Measurements from ENCODE around the gene MOG.

Gene MOG

DNA sequence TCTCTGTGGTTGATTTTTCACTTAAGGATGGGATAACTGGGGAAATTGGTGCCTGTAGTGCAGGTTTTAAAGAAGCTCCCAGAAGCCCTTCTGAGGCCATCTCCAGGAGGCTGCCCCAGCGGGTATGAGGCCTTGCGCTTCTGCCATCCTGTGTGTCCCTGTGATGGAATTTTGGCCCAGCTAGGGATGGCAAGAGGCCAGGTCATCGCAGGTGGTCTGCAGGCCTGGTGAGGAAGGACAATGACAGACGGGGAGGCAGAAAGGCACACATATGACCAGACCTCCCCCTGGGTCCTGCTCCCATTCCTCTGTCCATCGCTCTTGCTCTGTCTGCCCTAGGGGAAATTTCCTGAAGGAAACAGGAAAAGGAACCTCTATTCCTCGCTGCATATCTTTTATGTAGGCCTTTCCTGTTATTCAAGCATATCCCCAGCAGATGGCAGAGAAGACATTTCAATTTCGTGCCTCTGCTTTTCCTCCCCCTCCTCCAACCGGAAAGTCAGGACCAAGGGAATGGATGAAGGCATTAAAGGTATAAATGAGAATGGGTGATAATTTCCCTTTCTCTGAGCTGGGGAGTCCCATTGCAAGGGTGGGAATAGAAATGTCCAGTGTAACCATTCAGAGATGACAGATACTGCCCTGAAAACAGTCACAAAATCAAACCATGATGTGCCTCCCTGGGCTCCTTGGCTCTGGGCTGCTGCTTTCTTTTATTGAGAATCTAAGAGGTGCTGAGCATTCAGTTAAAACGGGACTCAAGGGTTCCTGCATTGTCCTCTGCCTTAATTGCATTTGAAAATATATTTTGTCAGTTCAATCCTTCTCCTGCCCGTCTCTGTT is 48.7 kb downstream of the MOG start:
- TF ChIP-seq, protein P1, sequence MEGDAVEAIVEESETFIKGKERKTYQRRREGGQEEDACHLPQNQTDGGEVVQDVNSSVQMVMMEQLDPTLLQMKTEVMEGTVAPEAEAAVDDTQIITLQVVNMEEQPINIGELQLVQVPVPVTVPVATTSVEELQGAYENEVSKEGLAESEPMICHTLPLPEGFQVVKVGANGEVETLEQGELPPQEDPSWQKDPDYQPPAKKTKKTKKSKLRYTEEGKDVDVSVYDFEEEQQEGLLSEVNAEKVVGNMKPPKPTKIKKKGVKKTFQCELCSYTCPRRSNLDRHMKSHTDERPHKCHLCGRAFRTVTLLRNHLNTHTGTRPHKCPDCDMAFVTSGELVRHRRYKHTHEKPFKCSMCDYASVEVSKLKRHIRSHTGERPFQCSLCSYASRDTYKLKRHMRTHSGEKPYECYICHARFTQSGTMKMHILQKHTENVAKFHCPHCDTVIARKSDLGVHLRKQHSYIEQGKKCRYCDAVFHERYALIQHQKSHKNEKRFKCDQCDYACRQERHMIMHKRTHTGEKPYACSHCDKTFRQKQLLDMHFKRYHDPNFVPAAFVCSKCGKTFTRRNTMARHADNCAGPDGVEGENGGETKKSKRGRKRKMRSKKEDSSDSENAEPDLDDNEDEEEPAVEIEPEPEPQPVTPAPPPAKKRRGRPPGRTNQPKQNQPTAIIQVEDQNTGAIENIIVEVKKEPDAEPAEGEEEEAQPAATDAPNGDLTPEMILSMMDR (IDR thresholded peaks at IDR 0.05; ENCODE audit: borderline replicate concordance, control extremely low read depth, extremely low read depth, insufficient read depth, missing control alignments), result peak; percentile 54
- DNase-seq (ENCODE audit: low spot score), result no peak
- in situ Hi-C loops (cut with MboI; ENCODE audit: low sequenced_read_pairs, unreplicated experiment), result loop anchor here (10.0 kb wide), 1 partner anchor 129 kb away; no protein-coding TSS in a partner anchor

DNA sequence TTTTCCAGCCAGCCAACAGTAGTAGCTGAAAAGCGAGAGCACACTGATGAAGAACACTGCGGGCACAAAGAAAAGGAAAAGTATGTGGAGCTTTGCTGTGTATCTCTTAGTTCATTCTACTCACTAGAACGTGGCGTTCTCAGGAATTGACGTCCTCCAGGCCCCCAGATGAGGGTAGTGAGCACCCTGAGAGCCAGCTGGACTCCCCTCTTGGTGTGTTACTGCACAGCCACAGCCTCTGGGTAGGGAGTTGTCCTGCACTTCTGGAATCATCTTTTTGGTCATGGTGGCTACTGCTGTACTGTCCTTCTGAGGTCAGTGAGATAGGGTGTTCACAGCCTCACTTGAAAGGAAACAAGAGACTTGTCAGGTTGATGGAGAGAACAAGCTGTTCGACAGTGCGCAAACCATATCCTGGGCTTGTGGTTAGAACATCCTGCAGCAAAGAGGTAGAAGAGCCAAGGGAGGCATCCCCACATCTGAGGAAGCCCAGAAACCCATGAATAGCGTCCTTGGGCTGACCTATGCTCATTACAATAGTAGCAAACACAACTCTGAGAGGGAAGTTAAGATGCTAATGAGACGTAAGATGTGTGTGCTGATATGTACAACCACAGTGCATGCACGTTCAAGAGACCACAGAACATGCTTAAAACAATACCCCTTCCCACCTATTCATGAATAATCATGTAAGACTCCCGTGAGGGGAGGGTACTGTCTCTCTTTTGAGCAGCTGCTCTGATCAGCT is 51.7 kb downstream of the MOG start:
- no peak for DNase-seq (ENCODE audit: low spot score)
- in situ Hi-C loops (cut with MboI; ENCODE audit: low sequenced_read_pairs, unreplicated experiment), result loop anchor here (10.0 kb wide), 1 partner anchor 126 kb away; no protein-coding TSS in a partner anchor
- TF ChIP-seq, protein P1 (IDR thresholded peaks at IDR 0.05; ENCODE audit: borderline replicate concordance, control extremely low read depth, extremely low read depth, insufficient read depth, missing control alignments), result no peak

GRCh38 chr6:29709188-29709587 is 52.3 kb downstream of the MOG start:
- in situ Hi-C loops (cut with MboI; ENCODE audit: low sequenced_read_pairs, unreplicated experiment), result loop anchor here (10.0 kb wide), 1 partner anchor 126 kb away; no protein-coding TSS in a partner anchor
- TF ChIP-seq, protein P1 (IDR thresholded peaks at IDR 0.05; ENCODE audit: borderline replicate concordance, control extremely low read depth, extremely low read depth, insufficient read depth, missing control alignments), result no peak
- no peak for DNase-seq (ENCODE audit: low spot score)

DNA sequence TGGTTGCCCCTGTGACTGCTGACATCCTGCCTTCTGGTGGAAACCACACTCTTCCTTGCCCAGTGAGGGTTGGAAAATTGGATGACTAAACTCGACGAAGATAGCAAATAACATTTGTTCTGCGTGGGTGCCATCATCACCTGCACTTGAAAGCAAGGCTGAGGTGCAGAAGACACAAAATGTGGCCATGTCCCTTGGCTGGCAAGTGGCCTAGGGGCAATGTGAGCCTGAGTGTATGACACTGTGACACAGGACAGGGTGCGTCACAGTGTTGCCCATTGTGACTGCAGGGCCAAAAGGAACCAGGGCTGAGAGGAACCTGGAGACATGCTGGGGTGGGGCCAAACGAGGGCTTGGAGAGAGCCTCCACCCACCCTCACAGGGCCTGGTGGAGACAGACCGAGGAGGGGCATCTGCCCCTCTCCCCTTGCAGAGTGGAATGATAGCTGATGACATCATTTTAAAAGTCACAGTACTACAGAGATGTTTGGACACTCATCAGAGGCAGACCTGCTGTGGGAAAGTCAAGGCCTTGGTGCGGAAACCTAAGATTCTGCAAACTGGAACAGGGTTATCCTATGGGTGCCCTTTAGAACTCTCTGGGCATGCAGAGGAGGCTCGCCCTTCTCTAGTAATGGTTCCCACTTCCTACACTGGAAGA is 53.5 kb downstream of the MOG start:
- no peak for DNase-seq (ENCODE audit: low spot score)
- TF ChIP-seq, protein P1 (IDR thresholded peaks at IDR 0.05; ENCODE audit: borderline replicate concordance, control extremely low read depth, extremely low read depth, insufficient read depth, missing control alignments), result no peak
- in situ Hi-C loops (cut with MboI; ENCODE audit: low sequenced_read_pairs, unreplicated experiment), result no loop called here

GRCh38 chr6:29720863-29721262 is 64.0 kb downstream of the MOG start:
- in situ Hi-C loops (cut with MboI; ENCODE audit: low sequenced_read_pairs, unreplicated experiment), result no loop called here

More at GRCh38 chr6:29720863-29721262, 64.0 kb downstream of the MOG start:
- TF ChIP-seq, protein P1 (IDR thresholded peaks at IDR 0.05; ENCODE audit: borderline replicate concordance, control extremely low read depth, extremely low read depth, insufficient read depth, missing control alignments), result peak; percentile 28
- no peak for DNase-seq (ENCODE audit: low spot score)

Data from GM13976 (cell line).